C4-2B (cell line): ENCODE data around the gene TPR.
"Not testable (repeated sequence)": the region's sequence is repeated elsewhere in the genome, so short reads cannot be mapped to it uniquely, and the experiment has no call there.

Source experiments
- ZFX ChIP-seq: fragments of 450-650 bp; IDR thresholded peaks from 2 replicates; pipeline ENCODE4 v1.6.1; 2017
- TF ChIP-seq, protein P1 (sequence below): fragments of 450-650 bp; conservative IDR thresholded peaks from 2 replicates; pipeline ENCODE4 v1.5.1; 2017; ENCODE audit warnings: mild to moderate bottlenecking

DNA sequence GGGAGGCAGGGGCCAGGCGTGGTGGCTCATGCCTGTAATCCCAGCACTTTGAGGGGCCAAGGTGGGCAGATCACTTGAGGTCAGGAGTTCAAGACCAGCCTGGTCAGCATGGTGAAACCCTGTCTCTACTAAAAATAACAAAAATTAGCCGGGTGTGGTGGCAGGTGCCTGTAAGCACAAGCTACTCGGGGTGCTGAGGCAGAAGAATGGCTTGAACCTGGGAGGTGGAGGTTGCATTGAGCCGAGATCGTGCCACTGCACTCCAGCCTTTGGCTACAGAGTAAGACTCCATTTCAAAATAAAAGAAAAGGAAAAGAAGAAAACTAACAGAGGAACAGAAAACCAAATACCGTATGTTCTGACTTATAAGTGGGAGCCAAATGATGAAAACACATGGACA, 17.7 kb upstream of the TPR start:
- TF ChIP-seq, protein P1, sequence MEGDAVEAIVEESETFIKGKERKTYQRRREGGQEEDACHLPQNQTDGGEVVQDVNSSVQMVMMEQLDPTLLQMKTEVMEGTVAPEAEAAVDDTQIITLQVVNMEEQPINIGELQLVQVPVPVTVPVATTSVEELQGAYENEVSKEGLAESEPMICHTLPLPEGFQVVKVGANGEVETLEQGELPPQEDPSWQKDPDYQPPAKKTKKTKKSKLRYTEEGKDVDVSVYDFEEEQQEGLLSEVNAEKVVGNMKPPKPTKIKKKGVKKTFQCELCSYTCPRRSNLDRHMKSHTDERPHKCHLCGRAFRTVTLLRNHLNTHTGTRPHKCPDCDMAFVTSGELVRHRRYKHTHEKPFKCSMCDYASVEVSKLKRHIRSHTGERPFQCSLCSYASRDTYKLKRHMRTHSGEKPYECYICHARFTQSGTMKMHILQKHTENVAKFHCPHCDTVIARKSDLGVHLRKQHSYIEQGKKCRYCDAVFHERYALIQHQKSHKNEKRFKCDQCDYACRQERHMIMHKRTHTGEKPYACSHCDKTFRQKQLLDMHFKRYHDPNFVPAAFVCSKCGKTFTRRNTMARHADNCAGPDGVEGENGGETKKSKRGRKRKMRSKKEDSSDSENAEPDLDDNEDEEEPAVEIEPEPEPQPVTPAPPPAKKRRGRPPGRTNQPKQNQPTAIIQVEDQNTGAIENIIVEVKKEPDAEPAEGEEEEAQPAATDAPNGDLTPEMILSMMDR: not testable (repeated sequence)
- not testable (repeated sequence) for TF ChIP-seq ZFX
